ENCODE data around the gene PRPF39.

- TF ChIP-seq CTCF (IDR thresholded peaks at IDR 0.05; ENCODE audit: low read length) (no peak), EZH2phosphoT487 (IDR thresholded peaks at IDR 0.05; ENCODE audit: low read length) (no peak), EZH2 (optimal IDR thresholded peaks at IDR 0.05; ENCODE audit: low read depth, low read length) (no peak)
Observed at GRCh38 chr14:45072126-45072525, 11.8 kb upstream of the PRPF39 start.
